Activated CD4-positive, alpha-beta memory T cell treated with anti-CD3 and anti-CD28 coated beads for 36 hours (primary cell): ENCODE data around the gene CDT1. TPM values are rescaled to one million over a fixed set of nuclear protein-coding genes. Genes with fewer than 3 reads are reported as not detected.

Source experiments
- CTCF ChIA-PET: fragments of 350-600 bp; sonication (Branson Sonifier 250); formaldehyde crosslinking; loops from one replicate; lab custom pipeline; 2021; ENCODE audit warnings: antibody characterized with exemption, inconsistent platforms; lab: Charles Lee
- POLR2A ChIA-PET: fragments of 350-600 bp; sonication (Branson Sonifier 250); formaldehyde crosslinking; loops from one replicate; lab custom pipeline; 2021; ENCODE audit warnings: antibody characterized with exemption; lab: Charles Lee
- DNase-seq: peaks from one replicate; pipeline ENCODE4 v3.0.0-alpha.2; 2020
- H3K27ac Mint-ChIP-seq: one replicate; pipeline ENCODE4 v1.8.0; 2021; ENCODE audit warnings: mixed read lengths
- H3K27me3 Mint-ChIP-seq: one replicate; pipeline ENCODE4 v1.8.0; 2021; ENCODE audit warnings: mixed read lengths
- H3K36me3 Mint-ChIP-seq: one replicate; pipeline ENCODE4 v1.8.0; 2021; ENCODE audit warnings: mixed read lengths
- H3K4me1 Mint-ChIP-seq: one replicate; pipeline ENCODE4 v1.8.0; 2021; ENCODE audit warnings: low read depth, mixed read lengths
- H3K4me3 Mint-ChIP-seq: one replicate; pipeline ENCODE4 v1.8.0; 2021; ENCODE audit warnings: mild to moderate bottlenecking, mixed read lengths
- H3K9me3 Mint-ChIP-seq: one replicate; pipeline ENCODE4 v1.8.0; 2021; ENCODE audit warnings: mixed read lengths
- intact Hi-C: fragments of 100-400 bp; cut with micrococcal nuclease; formaldehyde crosslinking; loops from one replicate; pipeline ENCODE4 v1.15.1; 2023
- total RNA-seq, 2 experiments: library from RNA; stranded (reverse); gene quantifications; one replicate each; pipeline ENCODE4 v1.2.3, GENCODE V29; 2021

Gene CDT1
- total RNA-seq, 2 experiments from 2014 or later, result 169 to 183 TPM

DNA sequence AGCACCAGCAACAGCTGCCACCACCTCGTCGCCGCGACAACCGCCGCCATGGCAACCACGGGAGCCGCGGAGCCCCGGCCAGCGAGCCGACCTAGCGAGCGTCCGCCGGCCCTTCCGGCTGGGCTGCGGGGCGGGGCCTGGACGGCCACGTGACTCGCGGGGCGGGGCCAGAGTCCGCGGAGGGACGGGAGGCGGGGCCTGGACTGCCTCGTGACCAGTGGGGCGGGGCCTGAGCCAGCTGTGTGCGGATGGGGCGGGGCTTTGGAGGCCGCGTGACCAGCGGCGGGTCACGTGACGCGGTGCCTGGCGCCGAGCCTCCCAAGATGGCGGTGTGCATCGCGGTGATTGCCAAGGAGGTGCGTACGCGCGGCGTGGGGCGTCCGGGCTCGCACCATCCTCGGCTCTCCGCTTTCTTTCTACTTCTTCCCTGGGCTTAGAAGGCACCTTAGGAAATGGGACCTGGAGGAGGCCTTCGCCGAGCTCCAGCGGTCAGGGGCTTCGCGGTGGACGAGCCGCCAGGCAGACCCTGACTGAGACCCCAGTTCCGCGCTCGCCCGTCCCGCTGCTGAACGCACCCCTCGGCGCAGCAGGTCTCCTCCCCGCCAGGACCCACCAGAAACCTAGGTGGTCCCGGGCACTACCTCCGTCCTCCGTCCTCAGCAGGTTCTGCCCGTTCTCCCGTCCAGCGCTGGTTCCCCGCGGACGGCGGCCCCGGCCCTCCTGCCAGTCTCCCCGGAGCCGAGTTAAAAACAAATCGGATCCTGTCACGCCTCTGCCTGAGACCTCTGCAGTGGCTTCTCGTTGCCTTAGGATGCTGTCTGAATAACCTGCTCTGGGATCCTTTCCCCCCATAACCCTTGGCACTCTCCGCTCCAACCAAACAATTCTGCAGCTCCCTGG lies 53.5 kb downstream of the CDT1 start, which contains the start of the genes GALNS and TRAPPC2L:
Gene GALNS (minus strand): TSS at position 120 of the 900 bp plus-strand sequence. CDS start 70 bp downstream, at position 50.
Gene TRAPPC2L (plus strand): TSS at position 300 of the 900 bp plus-strand sequence. CDS start 24 bp downstream, at position 324.
- intact Hi-C loops, result loop anchor here (1.0 to 10.0 kb wide), 4 partner anchors 45 to 314 kb away; partner anchors contain the start of genes CDH15, CTU2 and RNF166
- no peaks in the 10 kb centered on the region for H3K9me3 Mint-ChIP-seq
- DNase-seq, result peak; percentile 99
- peak within 1 kb of the TSS; percentile 93 for H3K4me3 Mint-ChIP-seq
- peaks cover 7% of the 10 kb centered on the region for H3K36me3 Mint-ChIP-seq
- ChIA-PET CTCF (interaction anchor here (0.6 to 2.9 kb wide), 25 partner anchors 10 to 419 kb away, joined by 3 to 39 read pairs (median 4); partner anchors contain the start of genes APRT, CDH15 and ZNF778), POLR2A (interaction anchor here (0.7 to 2.7 kb wide), 8 partner anchors 45 to 906 kb away, joined by 3 to 11 read pairs (median 6); partner anchors contain the start of genes APRT, BANP, CDT1 and CTU2)
- H3K4me1 Mint-ChIP-seq, result peaks cover 23% of the 10 kb centered on the region
- peak within 1 kb of the TSS; percentile 72 for H3K27ac Mint-ChIP-seq
- no peaks in the 10 kb centered on the region for H3K27me3 Mint-ChIP-seq

DNA sequence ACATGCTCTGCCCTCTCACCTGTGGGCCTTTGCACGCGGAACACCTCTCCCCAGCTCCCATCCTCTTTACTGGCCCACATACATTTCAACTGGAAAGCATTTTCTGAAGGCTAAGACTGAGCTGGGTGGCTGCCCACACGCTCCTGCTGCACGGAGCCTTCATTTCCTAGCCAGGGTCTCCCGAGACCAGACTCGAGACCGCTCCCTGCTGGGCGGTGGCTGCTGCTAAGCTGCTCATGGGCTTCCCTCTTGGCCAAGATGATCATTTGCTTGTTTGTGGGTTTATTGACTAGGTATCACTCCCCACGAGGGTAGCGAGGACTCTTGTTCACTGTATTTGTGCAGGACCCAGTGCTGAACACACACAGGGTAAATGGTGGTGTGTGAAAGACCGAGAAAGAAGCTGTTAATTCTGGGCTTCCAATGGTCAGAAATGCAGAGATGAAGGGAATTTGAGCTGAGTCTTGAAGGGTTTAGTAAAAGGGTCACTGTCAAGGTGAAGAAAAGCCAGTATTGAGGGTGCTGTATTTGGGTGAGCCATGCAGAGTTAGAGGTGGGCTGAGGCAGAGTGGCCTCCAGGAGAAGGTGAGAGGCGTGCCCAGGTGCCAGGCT lies 54.2 kb downstream of the CDT1 start:
- ChIA-PET POLR2A (interaction anchor here (1.3 to 2.7 kb wide), 5 partner anchors 46 to 335 kb away, joined by 4 to 11 read pairs (median 8); partner anchors contain the start of genes APRT and CDT1), CTCF (interaction anchor here (0.6 to 2.9 kb wide), 32 partner anchors 10 to 1062 kb away, joined by 3 to 39 read pairs (median 4); partner anchors contain the start of genes APRT, CDH15 and ZNF778)
- H3K9me3 Mint-ChIP-seq, result no peaks in the 10 kb centered on the region
- intact Hi-C loops, result loop anchor here (1.0 to 10.0 kb wide), 4 partner anchors 46 to 313 kb away; partner anchors contain the start of genes CDH15, CTU2 and RNF166
- no peaks in the 10 kb centered on the region for H3K27me3 Mint-ChIP-seq
- H3K27ac Mint-ChIP-seq, result peak overlapping the region; percentile 55
- DNase-seq, result peak; percentile 82
- H3K4me3 Mint-ChIP-seq, result peak overlapping the region; percentile 93
- H3K36me3 Mint-ChIP-seq, result peaks cover 7% of the 10 kb centered on the region
- H3K4me1 Mint-ChIP-seq, result peaks cover 21% of the 10 kb centered on the region

Other genes starting within 250 kb of the CDT1 start
- 10 to 100 TPM; 72.0 to 72.7 TPM for gene ZC3H18, start 233.4 kb upstream of the CDT1 start, total RNA-seq
- gene IL17C, start 165.2 kb upstream of the CDT1 start, total RNA-seq, result under 1 TPM in 1 of 2 experiments, not detected in 1; 0.22 TPM
- 100 to 1,000 TPM; 262 to 265 TPM for gene CYBA, start 152.7 kb upstream of the CDT1 start, total RNA-seq
- gene MVD, start 140.7 kb upstream of the CDT1 start, total RNA-seq, result 100 to 1,000 TPM; 111 to 113 TPM
- gene SNAI3, start 117.3 kb upstream of the CDT1 start, total RNA-seq, result 1 to 10 TPM; 5.5 to 5.8 TPM
- gene RNF166, start 97.4 kb upstream of the CDT1 start, total RNA-seq, result 10 to 100 TPM; 46.4 to 55.6 TPM
- gene CTU2, start 97.3 kb upstream of the CDT1 start, total RNA-seq, result 10 to 100 TPM; 38.0 to 41.6 TPM
- gene PIEZO1, start 18.6 kb upstream of the CDT1 start, total RNA-seq, result 100 to 1,000 TPM; 221 to 234 TPM
- gene APRT, start 8.1 kb downstream of the CDT1 start, total RNA-seq, result 100 to 1,000 TPM; 270 to 272 TPM
- gene GALNS, start 53.2 kb downstream of the CDT1 start, total RNA-seq, result 10 to 100 TPM; 22.0 to 24.1 TPM
- gene TRAPPC2L, start 53.3 kb downstream of the CDT1 start, total RNA-seq, result 10 to 100 TPM; 63.6 to 71.5 TPM
- not detected for gene PABPN1L, start 62.9 kb downstream of the CDT1 start, total RNA-seq
- gene CBFA2T3, start 173.4 kb downstream of the CDT1 start, total RNA-seq, result under 1 TPM in 1 of 2 experiments, not detected in 1; 0.12 TPM